Right lobe of liver (tissue), 4 donors: ENCODE measurements around the gene LRMDA.

Experiments
- POLR2A ChIP-seq: fragments of 450-650 bp; IDR thresholded peaks from one replicate; pipeline ENCODE4 v1.6.1; 2017; ENCODE audit warnings: antibody characterized with exemption, mild to moderate bottlenecking
- TF ChIP-seq, protein P1 (sequence below), 4 donors: fragments of 200-600 bp in 3 of 4; fragments of 450-650 bp in 1 of 4; IDR thresholded peaks; one replicate each; pipeline versions ENCODE4 v1.5.1 to v1.8.0; 2016 to 2022; ENCODE audit warnings: antibody characterized with exemption in 4 of 4, mild to moderate bottlenecking in 2 of 4
- donor health status: DM: no; HTN: no; CAD: no.
- donor health status: DM: no; HTN: no; CAD: no.
- donor health status: DM: no; HTN: yes; CAD: no.

DNA sequence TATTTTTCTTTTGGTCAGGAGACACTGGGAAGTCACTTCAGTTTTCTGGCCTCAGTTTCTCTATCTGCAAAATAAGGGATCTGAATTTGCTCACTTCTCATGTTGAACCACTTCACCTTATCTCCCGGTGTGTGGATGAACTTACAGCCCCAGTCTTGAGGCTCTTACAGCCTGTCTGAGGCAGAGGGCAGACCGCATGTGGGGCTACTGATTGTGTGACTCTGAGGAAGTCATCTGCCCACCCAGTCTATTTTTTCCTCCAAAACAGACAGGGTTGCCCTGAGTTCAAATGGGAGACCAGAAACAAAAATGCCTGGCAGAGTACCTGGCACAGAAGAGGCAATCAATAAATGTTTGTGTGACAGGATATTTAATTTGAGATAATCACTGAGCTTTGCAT lies 78.3 kb downstream of the LRMDA start:
- TF ChIP-seq, protein P1, sequence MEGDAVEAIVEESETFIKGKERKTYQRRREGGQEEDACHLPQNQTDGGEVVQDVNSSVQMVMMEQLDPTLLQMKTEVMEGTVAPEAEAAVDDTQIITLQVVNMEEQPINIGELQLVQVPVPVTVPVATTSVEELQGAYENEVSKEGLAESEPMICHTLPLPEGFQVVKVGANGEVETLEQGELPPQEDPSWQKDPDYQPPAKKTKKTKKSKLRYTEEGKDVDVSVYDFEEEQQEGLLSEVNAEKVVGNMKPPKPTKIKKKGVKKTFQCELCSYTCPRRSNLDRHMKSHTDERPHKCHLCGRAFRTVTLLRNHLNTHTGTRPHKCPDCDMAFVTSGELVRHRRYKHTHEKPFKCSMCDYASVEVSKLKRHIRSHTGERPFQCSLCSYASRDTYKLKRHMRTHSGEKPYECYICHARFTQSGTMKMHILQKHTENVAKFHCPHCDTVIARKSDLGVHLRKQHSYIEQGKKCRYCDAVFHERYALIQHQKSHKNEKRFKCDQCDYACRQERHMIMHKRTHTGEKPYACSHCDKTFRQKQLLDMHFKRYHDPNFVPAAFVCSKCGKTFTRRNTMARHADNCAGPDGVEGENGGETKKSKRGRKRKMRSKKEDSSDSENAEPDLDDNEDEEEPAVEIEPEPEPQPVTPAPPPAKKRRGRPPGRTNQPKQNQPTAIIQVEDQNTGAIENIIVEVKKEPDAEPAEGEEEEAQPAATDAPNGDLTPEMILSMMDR (IDR thresholded peaks at IDR 0.05), result no peak
- TF ChIP-seq POLR2A, result no peak
